Activated naive CD4-positive, alpha-beta T cell treated with anti-CD3 and anti-CD28 coated beads, Interleukin-2, amount 50 U/mL, for 24 hours (primary cell): Measurements from ENCODE around the gene SNX9.

Source experiments
- H3K27ac Mint-ChIP-seq: one replicate; pipeline ENCODE4 v1.8.0; 2021; ENCODE audit warnings: mild to moderate bottlenecking, mixed read lengths
- H3K27me3 Mint-ChIP-seq: one replicate; pipeline ENCODE4 v1.8.0; 2021; ENCODE audit warnings: mixed read lengths
- H3K36me3 Mint-ChIP-seq: one replicate; pipeline ENCODE4 v1.8.0; 2021; ENCODE audit warnings: mixed read lengths
- H3K4me1 Mint-ChIP-seq: one replicate; pipeline ENCODE4 v1.8.0; 2021; ENCODE audit warnings: mixed read lengths
- H3K4me3 Mint-ChIP-seq: one replicate; pipeline ENCODE4 v1.8.0; 2021; ENCODE audit warnings: mild to moderate bottlenecking, mixed read lengths
- H3K9me3 Mint-ChIP-seq: one replicate; pipeline ENCODE4 v1.8.0; 2021; ENCODE audit warnings: mixed read lengths

The SNX9 gene

GRCh38 chr6:157879034-157879872 is 56.2 kb downstream of the SNX9 start:
- Mint-ChIP-seq H3K4me1 (peaks cover 79% of the 10 kb centered on the region), H3K27ac (peak overlapping the region; percentile 10)

GRCh38 chr6:157879873-157880254 is 56.8 kb downstream of the SNX9 start:
- no peak overlapping the region for H3K4me3 Mint-ChIP-seq
- peaks cover 47% of the 10 kb centered on the region for H3K36me3 Mint-ChIP-seq
- peaks cover 81% of the 10 kb centered on the region for H3K4me1 Mint-ChIP-seq
- H3K27ac Mint-ChIP-seq: no peak overlapping the region
- H3K27me3 Mint-ChIP-seq: no peaks in the 10 kb centered on the region
- H3K9me3 Mint-ChIP-seq: no peaks in the 10 kb centered on the region

More at GRCh38 chr6:157879034-157879872, 56.2 kb downstream of the SNX9 start:
- H3K27me3 Mint-ChIP-seq: no peaks in the 10 kb centered on the region
- H3K4me3 Mint-ChIP-seq: peak overlapping the region; percentile 55
- H3K36me3 Mint-ChIP-seq: peaks cover 51% of the 10 kb centered on the region
- H3K9me3 Mint-ChIP-seq: no peaks in the 10 kb centered on the region

- H3K4me1 Mint-ChIP-seq: peaks cover 88% of the 10 kb centered on the region
- no peaks in the 10 kb centered on the region for H3K9me3 Mint-ChIP-seq
- H3K27me3 Mint-ChIP-seq: no peaks in the 10 kb centered on the region
- peak overlapping the region; percentile 56 for H3K27ac Mint-ChIP-seq
- peaks cover 43% of the 10 kb centered on the region for H3K36me3 Mint-ChIP-seq
- peak overlapping the region; percentile 15 for H3K4me3 Mint-ChIP-seq
These were observed 57.5 kb downstream of the SNX9 start for GRCh38 chr6:157880534-157880933.

DNA sequence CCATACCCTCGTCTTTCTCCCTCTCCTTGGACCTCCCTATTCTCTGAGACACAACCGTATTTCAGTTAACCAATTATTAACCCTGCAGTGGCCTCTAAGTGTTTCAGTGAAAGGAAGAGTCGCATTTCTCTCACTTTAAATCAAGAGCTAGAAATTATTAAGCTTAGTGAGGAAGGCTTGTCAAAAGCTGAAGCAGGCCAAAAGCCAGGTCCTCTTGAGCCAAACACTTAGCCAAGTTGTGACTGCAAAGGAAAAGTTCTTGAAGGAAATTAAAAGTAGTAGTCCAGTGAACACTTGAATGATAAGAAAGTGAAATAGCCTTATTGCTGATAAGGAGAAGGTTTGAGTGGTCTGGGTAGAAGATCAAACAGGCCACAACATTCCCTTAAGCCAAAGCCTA is 58.3 kb downstream of the SNX9 start:
- peaks cover 96% of the 10 kb centered on the region for H3K4me1 Mint-ChIP-seq
- H3K27ac Mint-ChIP-seq: peak overlapping the region; percentile 56
- no peaks in the 10 kb centered on the region for H3K27me3 Mint-ChIP-seq

DNA sequence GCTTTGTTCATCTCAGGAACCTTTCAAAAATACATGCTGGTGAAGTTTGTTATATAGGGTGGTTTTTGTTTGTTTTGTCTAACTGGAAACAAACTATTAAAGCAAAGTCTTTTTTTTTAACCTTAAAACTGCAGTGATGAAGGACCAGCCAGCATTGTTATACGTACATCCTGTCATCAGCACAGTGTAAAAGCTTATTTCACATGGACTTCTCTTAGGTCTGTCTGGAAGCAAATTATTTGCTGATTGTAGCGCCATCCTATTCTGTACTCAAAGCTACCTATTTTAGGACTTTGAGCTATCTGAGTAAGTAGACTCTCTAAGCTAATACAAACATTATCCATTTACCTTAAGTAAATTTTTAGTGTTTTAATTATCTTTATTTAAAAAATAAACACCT is 61.7 kb downstream of the SNX9 start:
- no peaks in the 10 kb centered on the region for H3K9me3 Mint-ChIP-seq
- peak overlapping the region; percentile 85 for H3K27ac Mint-ChIP-seq
- H3K27me3 Mint-ChIP-seq: no peaks in the 10 kb centered on the region
- peaks cover 50% of the 10 kb centered on the region for H3K36me3 Mint-ChIP-seq
- peak overlapping the region; percentile 27 for H3K4me3 Mint-ChIP-seq
- peaks cover 90% of the 10 kb centered on the region for H3K4me1 Mint-ChIP-seq

More for the DNA sequence above, 58.3 kb downstream of the SNX9 start:
- Mint-ChIP-seq H3K4me3 (no peak overlapping the region), H3K36me3 (peaks cover 49% of the 10 kb centered on the region), H3K9me3 (no peaks in the 10 kb centered on the region)

GRCh38 chr6:157885211-157885788 is 62.3 kb downstream of the SNX9 start:
- Mint-ChIP-seq H3K4me1 (peaks cover 88% of the 10 kb centered on the region), H3K4me3 (peak overlapping the region; percentile 38), H3K9me3 (no peaks in the 10 kb centered on the region), H3K36me3 (peaks cover 49% of the 10 kb centered on the region), H3K27me3 (no peaks in the 10 kb centered on the region), H3K27ac (peak overlapping the region; percentile 85)

DNA sequence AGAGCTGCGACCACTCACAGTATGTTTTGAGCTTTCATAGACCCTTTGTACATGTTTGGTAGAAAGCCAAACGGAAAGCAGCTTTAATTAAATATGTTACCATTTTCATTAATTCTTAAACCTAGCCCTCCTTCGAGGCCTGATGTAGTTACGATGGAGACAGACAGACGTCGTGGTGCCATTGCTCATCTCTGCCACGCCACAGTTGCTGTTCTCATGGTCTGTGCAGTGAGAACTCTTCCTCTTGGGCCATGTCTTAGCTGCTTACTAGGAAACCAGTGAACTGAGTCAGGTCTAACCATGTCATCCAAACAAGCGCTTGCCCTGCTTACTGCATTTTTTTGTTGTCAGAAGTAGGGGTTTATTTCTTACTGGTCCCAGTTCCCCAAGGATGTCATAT is 62.8 kb downstream of the SNX9 start:
- peaks cover 88% of the 10 kb centered on the region for H3K4me1 Mint-ChIP-seq
- peak overlapping the region; percentile 85 for H3K27ac Mint-ChIP-seq
- no peaks in the 10 kb centered on the region for H3K27me3 Mint-ChIP-seq
- H3K4me3 Mint-ChIP-seq: peak overlapping the region; percentile 33
- H3K36me3 Mint-ChIP-seq: peaks cover 50% of the 10 kb centered on the region
- no peaks in the 10 kb centered on the region for H3K9me3 Mint-ChIP-seq

DNA sequence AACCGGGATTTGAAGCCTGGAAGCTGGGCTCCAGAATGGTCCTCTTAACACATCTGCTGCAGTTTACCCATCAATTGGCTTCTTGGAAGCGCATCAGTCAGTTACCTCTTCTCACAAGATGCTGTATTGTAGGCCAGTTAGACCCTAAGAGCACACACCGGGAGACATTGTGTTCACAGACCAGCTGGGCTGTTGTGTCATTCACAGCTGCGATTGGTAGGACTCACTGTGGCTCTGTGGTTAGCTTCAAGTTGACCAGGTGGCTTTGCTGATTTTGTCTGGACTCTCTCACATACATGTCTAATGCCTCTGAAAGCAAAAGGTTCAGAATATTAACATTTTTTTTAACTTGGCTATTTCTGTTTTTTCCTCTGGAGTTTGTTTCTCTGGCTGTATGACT is 64.8 kb downstream of the SNX9 start:
- no peaks in the 10 kb centered on the region for H3K27me3 Mint-ChIP-seq
- no peaks in the 10 kb centered on the region for H3K9me3 Mint-ChIP-seq
- peaks cover 88% of the 10 kb centered on the region for H3K4me1 Mint-ChIP-seq
- no peak overlapping the region for H3K27ac Mint-ChIP-seq
- H3K36me3 Mint-ChIP-seq: peaks cover 42% of the 10 kb centered on the region
- H3K4me3 Mint-ChIP-seq: no peak overlapping the region

DNA sequence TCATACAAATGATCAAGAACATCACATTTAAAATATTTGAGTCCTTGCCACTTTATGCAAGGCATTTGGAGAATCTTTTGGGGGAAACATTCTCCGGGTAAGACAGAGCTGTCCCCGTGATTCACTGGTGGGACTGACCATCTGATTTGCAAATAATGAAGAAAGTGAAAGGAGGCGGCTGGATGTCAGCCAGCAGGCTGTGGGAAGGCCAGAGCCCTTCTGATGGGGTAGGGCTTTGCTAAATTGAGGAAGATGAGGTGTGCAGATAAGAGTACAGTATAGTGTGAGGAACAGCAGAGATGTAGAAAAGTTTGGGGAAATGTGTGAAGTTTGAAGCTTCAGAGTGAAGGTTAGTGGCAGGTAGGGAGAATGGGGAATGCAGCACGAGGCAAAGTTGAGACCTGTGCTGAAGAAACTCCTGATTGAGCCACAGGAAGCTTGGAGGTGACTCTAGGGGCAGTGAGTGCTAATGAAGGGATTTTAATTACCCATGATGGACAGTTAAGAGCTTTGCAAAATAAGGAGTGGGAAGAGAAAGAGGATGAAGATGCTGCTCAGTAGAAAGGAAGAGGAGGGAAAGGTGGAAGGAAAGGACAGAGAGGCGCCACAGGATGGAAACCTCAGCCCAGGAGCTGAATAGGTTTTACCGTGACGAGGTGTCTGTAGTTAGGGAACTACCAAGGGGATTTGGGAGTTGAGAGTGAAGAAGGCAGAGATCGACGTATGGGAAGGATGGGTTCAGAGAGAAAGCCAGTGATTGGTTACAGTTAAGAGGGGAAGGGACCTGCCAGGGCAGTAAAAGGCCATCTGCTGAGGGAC is 68.7 kb downstream of the SNX9 start:
- Mint-ChIP-seq H3K4me3 (peak overlapping the region; percentile 66), H3K27me3 (no peaks in the 10 kb centered on the region), H3K9me3 (no peaks in the 10 kb centered on the region), H3K4me1 (peaks cover 68% of the 10 kb centered on the region), H3K27ac (peak overlapping the region; percentile 87), H3K36me3 (peaks cover 33% of the 10 kb centered on the region)

GRCh38 chr6:157892363-157892877 is 69.4 kb downstream of the SNX9 start:
- Mint-ChIP-seq H3K9me3 (no peaks in the 10 kb centered on the region), H3K27ac (peak overlapping the region; percentile 87), H3K27me3 (no peaks in the 10 kb centered on the region), H3K4me3 (peak overlapping the region; percentile 66), H3K36me3 (peaks cover 26% of the 10 kb centered on the region), H3K4me1 (peaks cover 66% of the 10 kb centered on the region)

- peak overlapping the region; percentile 2 for H3K27ac Mint-ChIP-seq
- H3K4me3 Mint-ChIP-seq: no peak overlapping the region
- H3K36me3 Mint-ChIP-seq: peaks cover 22% of the 10 kb centered on the region
These were observed 70.2 kb downstream of the SNX9 start for GRCh38 chr6:157893238-157893637.

GRCh38 chr6:157895585-157895984 is 72.5 kb downstream of the SNX9 start:
- no peak overlapping the region for H3K27ac Mint-ChIP-seq
- H3K36me3 Mint-ChIP-seq: peaks cover 15% of the 10 kb centered on the region

More at GRCh38 chr6:157893238-157893637, 70.2 kb downstream of the SNX9 start:
- H3K27me3 Mint-ChIP-seq: no peaks in the 10 kb centered on the region
- no peaks in the 10 kb centered on the region for H3K9me3 Mint-ChIP-seq
- peaks cover 62% of the 10 kb centered on the region for H3K4me1 Mint-ChIP-seq

DNA sequence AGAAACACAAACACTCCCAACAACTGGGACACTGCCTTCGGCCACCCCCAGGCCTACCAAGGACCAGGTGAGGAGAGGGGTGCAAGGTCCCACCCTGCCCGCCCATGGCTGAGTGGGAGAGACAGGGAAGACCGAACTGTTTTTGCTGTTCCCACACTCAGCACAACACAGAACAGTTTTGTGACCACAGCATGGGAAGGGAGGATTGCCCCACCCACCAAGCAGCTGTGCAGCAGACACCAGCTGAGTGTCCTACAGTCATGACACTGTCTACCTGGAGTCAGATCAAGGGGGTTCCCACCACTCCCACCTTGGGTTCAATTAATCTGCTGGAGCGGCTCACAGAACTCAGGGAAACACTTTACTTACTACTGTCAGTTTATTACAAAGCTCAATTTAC is 73.9 kb downstream of the SNX9 start:
- Mint-ChIP-seq H3K27me3 (no peaks in the 10 kb centered on the region), H3K4me3 (no peak overlapping the region), H3K4me1 (peaks cover 46% of the 10 kb centered on the region), H3K9me3 (no peaks in the 10 kb centered on the region), H3K36me3 (peaks cover 12% of the 10 kb centered on the region), H3K27ac (no peak overlapping the region)

More at GRCh38 chr6:157895585-157895984, 72.5 kb downstream of the SNX9 start:
- H3K4me1 Mint-ChIP-seq: peaks cover 58% of the 10 kb centered on the region
- H3K9me3 Mint-ChIP-seq: no peaks in the 10 kb centered on the region
- H3K27me3 Mint-ChIP-seq: no peaks in the 10 kb centered on the region
- no peak overlapping the region for H3K4me3 Mint-ChIP-seq

DNA sequence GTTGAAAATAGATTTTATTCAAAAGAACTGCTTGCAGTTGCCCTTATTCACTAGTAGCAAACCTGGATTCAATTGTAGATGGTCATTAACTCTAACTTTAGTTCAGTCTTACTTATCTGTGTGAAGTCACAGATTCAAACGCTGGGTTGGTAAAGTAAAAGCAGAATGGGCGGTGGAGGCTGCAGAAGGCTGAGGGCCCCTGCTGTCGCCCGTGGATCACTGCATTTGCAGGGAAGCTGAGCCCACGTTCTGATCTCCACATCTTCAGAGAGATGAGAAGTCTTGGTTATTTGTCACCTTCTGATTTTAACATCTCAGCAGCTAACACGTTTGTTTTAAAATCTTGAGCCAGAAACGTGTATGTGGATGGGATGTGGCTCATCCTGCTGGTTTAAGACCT is 75.1 kb downstream of the SNX9 start:
- Mint-ChIP-seq H3K4me1 (peaks cover 34% of the 10 kb centered on the region), H3K27me3 (no peaks in the 10 kb centered on the region), H3K36me3 (peaks cover 12% of the 10 kb centered on the region), H3K4me3 (no peak overlapping the region), H3K9me3 (no peaks in the 10 kb centered on the region), H3K27ac (peak overlapping the region; percentile 81)

DNA sequence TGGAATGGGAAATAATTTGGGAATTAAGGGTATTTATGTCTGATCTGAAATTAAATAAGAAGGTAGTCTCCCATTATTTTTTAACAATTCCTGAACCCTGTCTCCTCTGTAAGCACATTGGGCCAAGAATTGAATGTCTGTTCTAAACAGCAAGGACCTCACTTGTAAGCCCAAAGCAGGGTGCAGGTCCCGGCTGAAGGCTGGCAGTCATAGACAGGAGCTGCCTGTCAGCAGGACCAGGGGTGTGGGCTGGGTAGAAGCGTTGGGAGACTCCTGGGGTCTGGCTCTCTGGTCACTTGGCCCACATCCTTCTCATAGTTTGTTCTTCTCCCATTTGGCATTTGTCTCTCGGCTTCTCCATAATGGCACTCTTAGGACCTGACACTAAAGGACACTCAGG is 75.6 kb downstream of the SNX9 start:
- Mint-ChIP-seq H3K4me3 (no peak overlapping the region), H3K36me3 (peaks cover 12% of the 10 kb centered on the region), H3K9me3 (no peaks in the 10 kb centered on the region)

More for the DNA sequence above, 75.6 kb downstream of the SNX9 start:
- Mint-ChIP-seq H3K27ac (peak overlapping the region; percentile 81), H3K4me1 (peaks cover 29% of the 10 kb centered on the region), H3K27me3 (no peaks in the 10 kb centered on the region)
